HTERT RPE-1 (cell line): ENCODE results near the gene KLHDC1.
"Not testable (repeated sequence)": the region's sequence is repeated elsewhere in the genome, so short reads cannot be mapped to it uniquely, and the experiment has no call there.

Experiments used
- in situ Hi-C: fragments of 300-500 bp; cut with MboI; formaldehyde crosslinking; loops from 4 replicates; pipeline ENCODE4 v1.14.3; 2020; ENCODE audit warnings: low sequenced_read_pairs

The KLHDC1 gene, protein sequence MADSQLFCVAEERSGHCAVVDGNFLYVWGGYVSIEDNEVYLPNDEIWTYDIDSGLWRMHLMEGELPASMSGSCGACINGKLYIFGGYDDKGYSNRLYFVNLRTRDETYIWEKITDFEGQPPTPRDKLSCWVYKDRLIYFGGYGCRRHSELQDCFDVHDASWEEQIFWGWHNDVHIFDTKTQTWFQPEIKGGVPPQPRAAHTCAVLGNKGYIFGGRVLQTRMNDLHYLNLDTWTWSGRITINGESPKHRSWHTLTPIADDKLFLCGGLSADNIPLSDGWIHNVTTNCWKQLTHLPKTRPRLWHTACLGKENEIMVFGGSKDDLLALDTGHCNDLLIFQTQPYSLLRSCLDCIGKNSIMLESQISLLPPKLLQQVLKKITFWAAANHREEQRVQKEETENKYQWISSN

DNA sequence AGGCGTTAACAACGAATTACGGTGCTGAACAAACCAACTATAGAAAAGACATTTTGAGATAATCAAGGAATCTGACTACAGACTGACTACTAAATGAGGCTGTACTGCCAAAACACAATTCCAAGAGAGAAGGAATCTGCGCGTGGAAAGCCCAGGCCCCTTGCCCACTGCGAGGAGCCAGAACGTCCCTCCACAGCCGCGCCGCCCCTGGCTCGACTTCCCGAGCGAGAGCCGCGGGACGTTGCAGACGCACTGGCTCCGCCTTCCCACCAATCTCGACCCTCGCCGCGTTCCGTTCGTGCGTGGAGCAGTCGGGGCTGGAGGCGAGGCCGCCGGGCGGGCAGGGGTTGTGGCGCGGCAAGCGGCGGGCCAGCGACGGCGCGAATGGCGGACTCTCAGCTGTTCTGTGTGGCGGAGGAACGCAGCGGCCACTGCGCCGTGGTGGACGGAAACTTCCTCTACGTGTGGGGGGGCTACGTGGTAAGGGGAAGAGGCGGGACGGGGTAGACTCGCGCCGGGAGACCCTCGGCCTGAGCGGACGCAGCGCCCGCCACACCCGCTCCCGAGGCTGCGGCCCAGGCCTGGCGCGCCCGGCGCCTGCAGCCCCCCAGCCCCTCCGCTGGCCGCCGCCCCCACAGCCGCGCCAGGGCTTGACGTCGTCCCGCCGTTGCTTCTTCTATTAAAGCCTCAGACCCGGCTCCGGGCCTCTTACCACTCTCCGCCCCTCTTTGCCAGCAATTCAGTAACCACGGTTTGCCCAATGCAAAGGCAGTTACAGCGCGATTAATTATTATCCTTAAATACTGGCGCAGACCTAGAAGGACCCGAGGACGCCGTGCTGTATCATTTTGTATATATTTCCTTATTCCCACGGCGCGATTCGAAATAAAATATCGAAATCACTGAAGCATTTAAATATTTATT, at the start of gene KLHDC1:
KLHDC1 (plus strand) TSS at position 310 of the 924 bp plus-strand sequence; CDS start at position 385, 75 bp downstream.
- in situ Hi-C loops, result no loop called here

DNA sequence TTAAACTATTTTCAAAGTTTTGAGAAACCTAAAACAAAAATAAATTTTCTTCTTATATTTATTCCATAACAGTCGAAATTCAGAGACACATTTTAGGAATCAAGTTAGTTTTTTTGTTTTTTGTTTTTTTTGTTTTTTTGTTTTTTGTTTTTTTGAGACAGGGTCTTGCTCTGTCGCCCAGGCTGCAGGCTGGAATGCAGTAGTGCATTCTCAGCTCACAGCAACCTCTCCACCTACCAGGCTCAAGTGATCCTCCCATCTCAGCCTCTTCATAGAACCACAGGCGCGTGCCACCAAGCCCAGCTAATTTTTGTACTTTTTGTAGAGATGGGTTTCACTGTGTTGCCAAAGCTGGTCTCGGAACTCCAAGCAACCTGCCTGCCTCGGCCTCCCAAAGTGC, 39.4 kb upstream of the KLHDC1 start:
- in situ Hi-C loops, result no loop called here

DNA sequence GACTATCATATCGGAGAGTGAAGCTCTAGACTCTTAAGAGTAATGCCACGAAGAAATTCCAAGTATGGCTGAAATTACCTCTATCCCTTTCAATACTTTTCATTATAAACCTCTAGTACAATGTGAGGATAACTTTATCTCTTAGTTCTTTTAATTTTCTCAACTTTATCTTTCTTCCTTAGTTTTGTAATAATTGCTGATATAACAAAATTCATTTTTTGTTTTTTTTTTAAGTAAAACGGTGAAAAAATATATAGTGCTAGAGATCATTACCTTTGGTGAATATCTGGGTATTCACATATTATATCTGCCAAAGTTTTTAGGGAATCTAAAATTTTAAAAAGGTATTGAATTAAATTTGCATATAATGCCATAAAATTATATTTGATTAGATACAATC, 38.4 kb upstream of the KLHDC1 start:
- in situ Hi-C loops, result no loop called here

DNA sequence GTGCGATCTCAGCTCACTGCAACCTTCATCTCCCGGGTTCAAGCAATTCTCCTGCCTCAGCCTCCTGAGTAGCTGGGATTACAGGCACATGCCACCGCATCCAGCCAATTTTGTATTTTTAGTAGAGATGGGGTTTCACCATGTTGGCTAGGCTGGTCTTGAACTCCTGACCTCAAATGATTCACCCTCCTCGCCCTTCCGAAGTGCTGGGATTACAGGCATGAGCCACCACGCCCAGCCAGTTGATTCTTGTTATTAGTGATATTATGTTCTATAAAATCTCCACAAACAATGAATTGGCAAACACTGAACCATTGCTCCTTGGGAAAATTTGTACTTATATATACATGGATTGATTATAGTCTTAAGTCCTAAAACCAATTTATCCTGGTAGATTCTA, 35.4 kb upstream of the KLHDC1 start:
- in situ Hi-C loops, result not testable (repeated sequence)

DNA sequence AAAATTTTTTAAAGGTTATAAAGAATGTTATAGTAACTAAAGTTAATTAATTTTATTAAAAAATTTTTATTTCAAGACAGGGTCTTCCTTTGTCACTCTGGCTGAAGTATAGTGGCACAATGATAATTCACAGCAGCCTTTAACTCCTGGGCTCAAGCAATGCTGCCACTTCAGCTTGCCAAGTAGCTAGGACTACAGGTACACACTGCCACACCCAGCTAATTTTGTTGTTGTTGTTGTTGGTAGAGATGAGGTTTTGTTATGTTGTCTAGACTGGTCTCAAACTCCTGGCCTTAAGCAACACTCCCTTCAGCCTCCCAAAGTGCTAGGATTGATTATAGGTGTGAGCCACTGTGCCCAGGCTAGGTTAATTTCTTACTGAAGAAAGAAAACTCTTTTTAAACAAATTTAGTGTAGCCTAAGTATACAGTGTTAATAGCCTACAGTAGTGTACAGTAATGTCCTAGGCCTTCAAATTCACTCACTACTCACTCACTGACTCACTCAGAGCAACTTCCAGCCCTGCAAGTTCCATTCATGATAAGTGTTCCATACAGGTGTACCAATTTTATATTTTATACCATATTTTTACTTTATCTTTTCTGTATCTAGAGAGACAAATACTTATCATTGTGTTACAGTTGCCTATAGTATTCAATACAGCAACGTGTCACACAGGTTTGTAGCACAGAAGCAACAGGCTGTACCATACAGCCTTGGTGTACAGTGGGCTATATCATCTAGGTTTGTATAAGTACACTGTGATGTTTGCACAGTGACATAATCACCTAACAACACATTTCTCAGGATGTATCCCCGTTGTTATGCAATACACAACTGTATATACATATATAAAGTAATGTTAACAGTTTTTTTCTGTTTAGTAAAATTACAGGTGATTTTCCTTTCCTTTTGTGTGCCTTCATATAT, 33.1 kb upstream of the KLHDC1 start:
- in situ Hi-C loops, result no loop called here

DNA sequence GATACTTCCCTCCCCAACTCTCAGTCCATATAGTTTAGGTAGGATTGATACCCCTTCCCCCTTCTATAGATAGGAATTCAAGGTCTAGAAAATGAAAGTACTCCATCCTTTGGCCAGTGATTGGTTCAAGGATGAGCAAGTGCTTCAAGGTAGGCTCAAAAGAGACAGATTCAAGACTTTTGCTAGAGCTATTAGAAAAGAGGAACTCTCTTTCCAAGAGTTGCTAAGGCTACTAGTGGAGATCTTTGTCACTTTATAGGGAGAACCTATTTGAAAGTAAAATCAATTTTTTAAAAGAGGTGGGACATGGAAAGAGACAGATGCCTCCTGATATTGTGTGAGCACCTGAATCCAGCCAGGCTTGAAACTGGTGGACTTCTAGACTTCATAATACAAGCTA, 22.4 kb upstream of the KLHDC1 start:
- in situ Hi-C loops, result no loop called here

DNA sequence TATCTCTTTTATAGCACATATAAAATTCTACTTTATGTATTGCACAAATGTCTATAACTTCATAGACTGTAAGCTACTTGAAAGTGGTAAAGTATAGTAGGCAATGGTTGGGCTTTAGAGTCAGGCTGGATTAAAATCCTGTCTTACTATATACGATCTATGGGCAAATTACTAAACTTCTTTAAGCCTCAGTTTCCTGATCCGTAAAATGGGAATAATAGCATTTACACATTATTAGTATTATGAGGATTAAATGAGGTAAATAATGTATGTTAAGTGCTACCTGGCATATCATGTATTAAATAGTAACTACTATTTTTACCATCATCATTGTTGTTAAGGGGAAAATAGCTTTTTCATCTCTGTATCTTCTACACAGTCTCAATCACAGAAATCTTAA, 19.3 kb upstream of the KLHDC1 start:
- in situ Hi-C loops, result no loop called here

DNA sequence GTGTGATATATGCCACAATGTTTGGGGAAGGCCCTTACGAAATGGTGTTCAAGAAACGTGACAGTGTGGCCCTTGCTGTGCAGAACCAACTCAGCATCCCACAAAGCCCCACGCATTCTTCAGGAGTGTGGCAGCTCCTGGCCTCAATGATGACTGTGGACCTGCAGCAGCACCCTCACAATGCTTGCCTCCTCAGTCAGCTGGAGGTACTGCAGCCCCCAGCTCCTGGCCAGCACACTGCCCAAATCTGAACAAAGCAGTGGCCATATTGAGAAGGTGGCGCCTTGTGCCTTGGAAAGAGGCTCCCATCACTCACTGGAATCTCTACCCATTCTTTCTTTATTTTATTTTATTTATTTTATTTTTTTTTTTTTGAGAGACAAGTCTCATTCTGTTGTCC, 15.3 kb upstream of the KLHDC1 start:
- in situ Hi-C loops, result no loop called here

DNA sequence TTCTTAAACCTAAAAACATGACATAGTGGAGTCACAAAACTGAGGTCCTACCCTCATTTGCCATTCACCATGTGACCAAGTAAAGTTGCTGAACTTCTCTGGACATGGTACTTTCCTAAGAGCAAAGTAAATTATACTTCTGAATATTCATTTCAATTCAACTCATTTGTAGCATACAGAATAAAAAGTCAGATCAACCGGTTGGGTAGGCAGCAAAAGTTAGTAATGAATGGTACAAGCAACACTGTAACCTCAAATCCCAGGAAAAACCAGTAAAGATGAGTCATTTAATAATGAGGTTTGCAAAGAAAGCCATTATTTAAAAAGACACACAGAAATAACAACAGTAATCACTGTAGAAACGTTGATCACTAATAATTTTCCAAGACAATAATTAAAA, 13.6 kb upstream of the KLHDC1 start:
- in situ Hi-C loops, result no loop called here

DNA sequence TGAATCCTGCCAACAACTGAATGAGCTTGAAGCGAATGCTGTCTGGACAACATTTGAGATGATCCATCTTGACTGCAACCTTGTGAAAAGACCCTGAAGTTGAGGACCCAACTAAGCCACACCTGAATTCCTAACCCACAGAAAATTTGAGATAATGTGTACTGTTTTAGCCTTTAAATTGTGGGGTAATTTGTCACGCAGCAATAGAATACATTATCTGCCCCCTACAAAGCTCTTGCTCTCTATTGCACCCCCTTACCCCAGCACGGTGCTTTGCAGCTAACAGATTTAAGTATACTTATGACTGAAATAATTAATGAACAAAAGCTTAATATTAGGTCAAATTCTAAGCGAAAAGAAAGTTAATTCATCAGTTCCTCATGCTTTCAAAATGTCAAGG, 6.5 kb upstream of the KLHDC1 start:
- in situ Hi-C loops, result no loop called here

DNA sequence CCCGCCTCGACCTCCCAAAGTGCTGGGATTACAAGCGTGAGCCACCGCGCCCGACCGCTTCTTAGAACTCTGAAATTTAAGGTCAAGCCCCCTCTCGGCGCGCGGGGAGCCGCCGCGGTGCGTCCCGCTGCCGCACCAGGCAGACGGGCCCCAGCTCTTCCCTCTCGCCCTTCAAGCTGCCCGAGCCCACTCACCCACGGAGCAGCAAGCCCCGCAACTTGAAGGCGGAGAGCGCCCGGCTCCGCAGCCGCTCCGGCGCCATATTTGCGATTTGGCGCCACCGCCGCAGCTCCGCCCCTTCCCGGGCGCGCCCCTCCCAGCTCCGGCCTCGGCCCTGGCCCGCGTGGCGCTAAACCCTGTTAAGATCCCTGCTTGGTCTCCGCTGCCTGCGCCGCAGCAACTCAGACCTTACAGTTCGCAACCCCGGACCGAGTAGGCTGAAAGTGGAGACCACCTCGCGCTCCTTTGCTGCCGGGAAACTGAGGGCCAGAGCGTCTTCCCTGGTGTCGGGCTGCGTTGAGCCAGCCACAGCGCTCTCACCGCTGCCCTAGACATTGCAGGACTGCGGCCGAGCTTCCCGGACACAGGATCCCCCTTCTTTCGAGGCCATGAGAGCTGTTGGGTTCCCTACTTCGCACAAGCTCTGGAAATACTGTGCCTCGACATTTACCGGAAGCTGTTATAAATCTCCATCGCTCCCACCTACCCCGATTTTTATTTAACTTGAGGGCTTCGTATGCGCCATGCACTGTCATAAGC, 4.8 kb upstream of the KLHDC1 start, which contains the start of gene POLE2:
POLE2 (minus strand) TSS at position 273 of the 759 bp plus-strand sequence; CDS start at position 262, 11 bp downstream.
- in situ Hi-C loops, result no loop called here

DNA sequence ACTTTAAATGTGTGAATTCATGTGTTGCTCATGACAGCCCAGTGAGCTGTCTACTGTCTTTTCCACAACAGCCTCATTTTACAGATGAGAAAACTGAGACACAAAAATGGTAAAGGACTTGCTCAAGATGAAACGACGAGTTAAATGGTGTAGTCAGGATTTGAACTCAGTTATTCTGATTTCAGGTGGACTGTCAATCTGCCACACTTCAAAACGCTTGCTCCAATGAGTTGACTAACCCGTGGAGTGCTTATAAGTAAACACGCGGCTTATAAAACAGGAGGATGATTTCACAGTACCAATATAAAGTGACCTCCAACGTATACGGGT, 4.3 kb upstream of the KLHDC1 start:
- in situ Hi-C loops, result no loop called here

DNA sequence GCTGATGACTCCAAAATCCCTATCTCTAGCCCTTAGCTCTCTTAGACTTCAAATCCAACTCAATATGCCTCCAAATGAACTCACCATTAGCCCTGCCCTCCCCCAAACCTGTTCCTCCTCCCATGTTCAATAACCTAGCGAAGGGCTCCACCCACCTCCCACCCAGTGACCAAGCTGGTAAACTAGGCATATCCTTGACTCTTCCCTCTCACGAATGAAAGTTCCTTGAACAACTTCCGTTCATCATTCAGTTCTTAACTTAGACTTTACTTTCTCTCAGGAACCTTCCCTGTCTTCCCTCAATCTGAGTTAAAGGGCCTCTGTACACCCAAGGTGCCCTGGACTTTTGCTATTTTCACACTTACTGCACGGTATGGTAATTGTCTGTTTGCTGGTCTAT, 1.9 kb upstream of the KLHDC1 start:
- in situ Hi-C loops, result no loop called here

DNA sequence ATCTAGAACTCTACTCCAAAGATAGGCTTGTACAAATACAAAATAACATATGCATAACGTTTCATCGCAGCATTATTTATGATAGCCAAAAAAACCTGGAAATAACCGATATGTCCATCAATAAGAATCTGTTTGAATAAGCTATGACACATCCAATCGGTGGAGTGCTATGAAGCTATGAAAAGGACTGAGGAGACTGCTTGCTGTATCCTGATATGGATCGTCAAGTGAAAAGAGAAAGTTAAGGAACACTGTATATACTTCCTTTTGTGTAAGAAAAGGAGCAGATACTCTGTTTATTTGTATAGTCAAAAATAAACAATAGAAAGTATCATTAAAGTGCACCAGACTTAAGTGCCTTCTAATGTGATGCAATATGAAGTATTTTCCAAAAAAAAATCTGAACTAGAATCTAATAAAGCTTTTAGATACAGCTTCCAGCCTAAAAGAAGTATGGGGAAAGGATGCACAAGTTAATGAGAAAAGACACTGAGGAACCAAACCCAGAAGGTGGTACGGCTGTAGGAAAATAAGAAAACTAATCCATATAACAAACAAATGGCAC, 645 bp upstream of the KLHDC1 start:
- in situ Hi-C loops, result no loop called here

DNA sequence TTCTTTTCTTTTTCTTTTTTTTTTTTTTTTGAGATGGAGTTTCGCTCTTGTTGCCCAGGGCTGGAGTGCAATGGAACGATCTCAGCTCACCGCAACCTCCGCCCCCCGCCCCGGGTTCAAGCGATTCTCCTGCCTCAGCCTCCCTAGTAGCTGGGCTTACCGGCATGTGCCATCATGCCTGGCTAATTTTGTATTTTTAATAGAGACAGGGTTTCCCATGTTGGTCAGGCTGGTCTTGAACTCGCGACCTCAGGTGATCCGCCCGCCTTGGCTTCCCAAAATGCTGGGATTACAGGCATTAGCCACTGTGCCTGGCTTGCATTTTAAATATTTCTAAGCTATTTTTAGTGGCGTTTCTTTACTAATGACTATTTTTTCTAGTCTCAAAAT, 810 bp downstream of the KLHDC1 start:
- in situ Hi-C loops, result not testable (repeated sequence)

DNA sequence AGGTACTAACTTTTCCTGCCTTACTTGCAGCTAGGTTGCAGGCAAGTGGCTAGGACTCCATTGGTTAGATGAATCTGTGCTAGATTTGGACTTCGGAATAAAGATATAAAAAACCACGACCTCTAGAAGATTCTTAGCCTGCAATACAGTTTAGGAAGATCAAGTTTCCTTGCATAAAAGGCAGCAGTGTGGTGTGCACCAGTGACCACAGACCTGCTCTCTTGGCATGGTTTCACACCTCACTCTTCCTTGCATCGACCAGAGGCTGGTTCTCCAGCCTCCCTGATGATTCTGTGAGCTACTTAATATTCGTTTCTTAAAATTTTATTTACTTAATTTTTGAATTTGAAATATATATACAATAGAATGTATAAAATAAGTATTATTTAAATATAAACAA, 9.8 kb downstream of the KLHDC1 start:
- in situ Hi-C loops, result no loop called here

DNA sequence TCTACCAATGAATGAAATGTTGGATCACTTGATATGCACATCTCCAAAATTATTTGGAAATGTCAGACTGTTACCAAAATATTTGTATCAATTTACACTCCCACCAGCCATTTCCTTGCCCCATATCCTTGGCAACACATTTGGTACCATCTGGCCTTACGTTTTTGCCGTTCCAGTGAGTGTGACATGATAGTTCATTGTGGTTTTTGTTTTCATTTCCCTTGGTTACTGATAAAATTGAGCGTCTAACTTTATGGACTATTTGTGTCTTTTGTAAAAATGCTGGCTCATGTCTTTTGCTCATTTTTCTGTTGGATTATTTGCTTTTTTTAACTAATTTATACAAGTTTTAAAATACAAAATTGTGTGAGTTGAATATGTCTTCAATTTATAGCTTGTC, 11.0 kb downstream of the KLHDC1 start:
- in situ Hi-C loops, result no loop called here

DNA sequence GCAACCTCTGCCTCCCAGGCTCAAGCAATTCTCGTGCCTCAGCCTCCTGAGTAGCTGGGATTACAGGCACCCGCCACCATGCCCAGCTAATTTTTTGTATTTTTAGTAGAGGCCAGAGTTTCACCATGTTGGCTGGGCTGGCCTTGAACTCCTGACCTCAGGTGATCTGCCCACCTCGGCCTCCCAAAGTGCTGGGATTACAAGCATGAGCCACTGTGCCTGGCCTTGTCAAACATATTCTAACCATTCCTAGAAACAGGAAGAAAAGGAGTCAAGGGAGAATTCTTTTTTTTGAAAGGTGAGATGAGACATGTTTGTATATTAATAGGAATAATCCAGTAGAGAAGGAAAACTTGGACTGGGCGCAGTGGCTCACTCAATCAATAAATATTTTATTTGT, 11.6 kb downstream of the KLHDC1 start:
- in situ Hi-C loops, result not testable (repeated sequence)

DNA sequence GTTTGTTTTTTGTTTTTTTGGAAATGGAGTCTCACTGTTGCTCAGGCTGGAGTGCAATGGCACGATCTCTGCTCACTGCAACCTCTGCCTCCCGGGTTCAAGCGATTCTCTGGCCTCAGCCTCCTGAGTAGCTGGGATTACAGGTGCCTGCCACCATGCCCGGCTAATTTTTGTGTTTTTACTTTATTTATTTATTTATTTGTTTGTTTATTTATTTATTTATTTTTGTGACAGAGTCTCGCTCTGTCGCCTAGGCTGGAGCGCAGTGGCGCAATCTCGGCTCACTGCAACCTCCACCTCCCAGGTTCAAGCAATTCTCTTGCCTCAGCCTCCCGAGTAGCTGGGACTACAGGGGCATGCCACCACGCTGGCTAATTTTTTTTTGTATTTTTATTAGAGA, 18.1 kb downstream of the KLHDC1 start:
- in situ Hi-C loops, result not testable (repeated sequence)

DNA sequence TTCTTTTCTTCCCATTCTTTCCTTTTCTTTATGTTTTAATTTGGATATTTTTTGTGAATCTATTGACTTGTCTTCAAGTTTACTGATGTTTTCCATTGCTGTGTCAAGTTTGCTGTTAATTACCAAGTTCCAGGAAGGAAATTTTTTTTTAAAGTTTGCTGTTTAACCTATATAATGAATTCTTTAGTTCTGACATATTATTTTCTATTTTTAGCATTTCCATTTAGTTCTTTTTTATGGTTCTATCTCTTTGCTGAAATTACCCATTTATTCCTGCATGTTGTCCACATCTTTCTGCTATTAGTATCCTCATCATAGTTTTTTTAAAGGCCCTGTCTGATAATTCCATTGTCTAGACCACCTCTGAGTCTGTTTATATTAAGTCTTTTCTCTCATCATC, 27.8 kb downstream of the KLHDC1 start:
- in situ Hi-C loops, result no loop called here
